Sigmoid colon (tissue), 7 donors: ENCODE results near the gene NFATC1. TPM values are rescaled to one million over a fixed set of nuclear protein-coding genes. Genes with fewer than 3 reads are reported as not detected.

Experiments
- DNase-seq: peaks from one replicate; pipeline ENCODE4 v3.0.0-alpha.2; 2019
- H3K27ac ChIP-seq, 4 donors: fragments of 200-600 bp; sonication (generic); one replicate each; pipeline ENCODE4 v1.5.1; 2016 to 2019; ENCODE audit warnings: mild to moderate bottlenecking in 1 of 4
- H3K27me3 ChIP-seq, 3 donors: fragments of 200-600 bp; sonication (generic); one replicate each; pipeline ENCODE4 v1.5.1; 2019; ENCODE audit warnings: mild to moderate bottlenecking in 1 of 3
- H3K36me3 ChIP-seq, 4 donors: fragments of 200-600 bp; sonication (generic); one replicate each; pipeline ENCODE4 v1.5.1; 2016 to 2019
- H3K4me1 ChIP-seq, 4 donors: fragments of 200-600 bp; sonication (generic); one replicate each; pipeline ENCODE4 v1.5.1; 2017 to 2019
- H3K4me3 ChIP-seq, 4 donors: fragments of 200-600 bp; sonication (generic); one replicate each; pipeline ENCODE4 v1.5.1; 2017 to 2019; ENCODE audit warnings: mild to moderate bottlenecking in 2 of 4, moderate library complexity in 1 of 4
- H3K9me3 ChIP-seq, 4 donors: fragments of 200-600 bp in 3 of 4; sonication (generic) in 3 of 4; one replicate each; pipeline versions ENCODE4 v1.5.1 to v1.6.1; 2013 to 2019
- EP300 ChIP-seq, 4 donors: sonication (generic); formaldehyde crosslinking; IDR thresholded peaks; one replicate each; pipeline ENCODE4 v1.6.1; 2017; ENCODE audit warnings: antibody characterized with exemption in 4 of 4
- POLR2A ChIP-seq, 2 donors: fragments of 450-650 bp; IDR thresholded peaks; one replicate each; pipeline ENCODE4 v1.6.1; 2016; ENCODE audit warnings: antibody characterized with exemption in 2 of 2, mild to moderate bottlenecking in 2 of 2, moderate library complexity in 2 of 2
- POLR2AphosphoS5 ChIP-seq, 4 donors: sonication (generic); formaldehyde crosslinking; IDR thresholded peaks; one replicate each; pipeline ENCODE4 v1.6.1; 2017; ENCODE audit warnings: antibody characterized with exemption in 4 of 4
- WGBS, 2 donors: extraction: QIAGEN DNeasy Blood & Tissue Kit; methylation state at CpG; one replicate each; pipeline ENCODE4 v1.1.7; 2013; 5-methylcytosine and 5-hydroxymethylcytosine counted together
- intact Hi-C: fragments of 100-400 bp; cut with DNase I; formaldehyde crosslinking; loops from one replicate; pipeline ENCODE4 v1.15.1; 2023
- polyA plus RNA-seq, 3 donors: library from polyadenylated mRNA; stranded (reverse); fragments of 200-250 nt; gene quantifications; one replicate each; pipeline ENCODE4 v1.2.3, GENCODE V29; 2013
- total RNA-seq, 4 donors: library from RNA; depleted of rRNA; stranded (reverse); fragments of >200 nt; gene quantifications; one replicate each; pipeline ENCODE4 v1.1.0, GENCODE V29; 2016
- TF ChIP-seq, protein P1 (sequence below), 4 experiments: fragments of 450-650 bp in 3 of 4; fragments of 200-600 bp in 1 of 4; IDR thresholded peaks; one replicate each; pipeline ENCODE4 v1.5.1; 2016 to 2019; ENCODE audit warnings: antibody characterized with exemption in 4 of 4, mild to moderate bottlenecking in 3 of 4, moderate library complexity in 2 of 4
- donor health status: healthy with polysubstance abuse.
- donor health status: Bipolar disorder and iron deficiency.
- donor health status: healthy.

The NFATC1 gene
- total and polyA plus RNA-seq, 7 donors = 1.6 to 13.8 (median 10.7) TPM

DNA sequence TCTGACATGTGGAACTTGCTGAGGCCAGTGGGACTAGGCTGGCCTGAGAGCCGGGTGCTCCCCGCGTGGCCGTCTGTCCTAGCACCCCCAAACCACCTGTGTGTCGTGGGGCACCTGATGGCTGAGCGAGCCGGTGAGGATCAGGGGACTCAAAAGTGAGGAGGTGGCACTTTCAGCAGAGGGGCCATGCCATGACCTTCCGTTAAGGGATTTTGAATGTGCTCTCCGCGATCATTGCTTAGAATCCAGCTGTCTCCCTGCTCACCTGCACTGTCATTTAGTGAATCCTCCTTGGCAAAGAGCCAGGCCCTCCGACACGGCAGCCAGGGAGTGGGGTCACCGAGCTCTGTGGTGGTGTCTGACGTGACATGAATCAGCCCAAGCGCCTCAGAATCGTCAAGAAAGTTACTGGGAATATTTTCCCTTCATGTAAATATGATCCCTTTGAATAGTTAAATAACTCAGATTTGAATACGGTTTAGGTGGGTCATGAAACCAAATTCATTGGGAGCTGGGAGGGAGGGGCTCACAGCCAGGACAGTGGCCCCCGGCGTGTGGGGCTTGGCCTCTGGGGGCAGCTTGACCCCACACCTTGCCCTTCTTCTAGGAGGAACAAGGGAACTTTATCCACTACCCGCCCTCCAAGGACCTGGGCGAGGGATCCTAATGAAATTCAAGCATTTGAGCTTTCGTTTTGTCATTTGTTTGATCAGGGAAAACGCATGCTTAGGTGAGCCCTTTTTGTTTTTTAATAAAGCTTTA is 9.5 kb downstream of the NFATC1 start:
- Histone ChIP-seq H3K4me1 (peaks cover 0 to 53% (median 41%) of the 10 kb centered on the region in 4 donors), H3K4me3 (no peak overlapping the region), H3K36me3 (peaks cover 0 to under 1% (median 0%) of the 10 kb centered on the region in 4 donors), H3K27me3 (no peaks in the 10 kb centered on the region), H3K27ac (peak overlapping the region; percentile 48 to 87 (median 70)), H3K9me3 (no peaks in the 10 kb centered on the region)
- WGBS, 2 donors = 62 to 72% methylated on average over 23 of the region's 23 CpGs
- TF ChIP-seq EP300 (IDR thresholded peaks at IDR 0.05) (no peak), POLR2A (IDR thresholded peaks at IDR 0.05) (no peak), POLR2AphosphoS5 (IDR thresholded peaks at IDR 0.05) (no peak)
- TF ChIP-seq, protein P1, sequence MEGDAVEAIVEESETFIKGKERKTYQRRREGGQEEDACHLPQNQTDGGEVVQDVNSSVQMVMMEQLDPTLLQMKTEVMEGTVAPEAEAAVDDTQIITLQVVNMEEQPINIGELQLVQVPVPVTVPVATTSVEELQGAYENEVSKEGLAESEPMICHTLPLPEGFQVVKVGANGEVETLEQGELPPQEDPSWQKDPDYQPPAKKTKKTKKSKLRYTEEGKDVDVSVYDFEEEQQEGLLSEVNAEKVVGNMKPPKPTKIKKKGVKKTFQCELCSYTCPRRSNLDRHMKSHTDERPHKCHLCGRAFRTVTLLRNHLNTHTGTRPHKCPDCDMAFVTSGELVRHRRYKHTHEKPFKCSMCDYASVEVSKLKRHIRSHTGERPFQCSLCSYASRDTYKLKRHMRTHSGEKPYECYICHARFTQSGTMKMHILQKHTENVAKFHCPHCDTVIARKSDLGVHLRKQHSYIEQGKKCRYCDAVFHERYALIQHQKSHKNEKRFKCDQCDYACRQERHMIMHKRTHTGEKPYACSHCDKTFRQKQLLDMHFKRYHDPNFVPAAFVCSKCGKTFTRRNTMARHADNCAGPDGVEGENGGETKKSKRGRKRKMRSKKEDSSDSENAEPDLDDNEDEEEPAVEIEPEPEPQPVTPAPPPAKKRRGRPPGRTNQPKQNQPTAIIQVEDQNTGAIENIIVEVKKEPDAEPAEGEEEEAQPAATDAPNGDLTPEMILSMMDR (IDR thresholded peaks at IDR 0.05) = no peak
- intact Hi-C loops = no loop called here
- no peak for DNase-seq

DNA sequence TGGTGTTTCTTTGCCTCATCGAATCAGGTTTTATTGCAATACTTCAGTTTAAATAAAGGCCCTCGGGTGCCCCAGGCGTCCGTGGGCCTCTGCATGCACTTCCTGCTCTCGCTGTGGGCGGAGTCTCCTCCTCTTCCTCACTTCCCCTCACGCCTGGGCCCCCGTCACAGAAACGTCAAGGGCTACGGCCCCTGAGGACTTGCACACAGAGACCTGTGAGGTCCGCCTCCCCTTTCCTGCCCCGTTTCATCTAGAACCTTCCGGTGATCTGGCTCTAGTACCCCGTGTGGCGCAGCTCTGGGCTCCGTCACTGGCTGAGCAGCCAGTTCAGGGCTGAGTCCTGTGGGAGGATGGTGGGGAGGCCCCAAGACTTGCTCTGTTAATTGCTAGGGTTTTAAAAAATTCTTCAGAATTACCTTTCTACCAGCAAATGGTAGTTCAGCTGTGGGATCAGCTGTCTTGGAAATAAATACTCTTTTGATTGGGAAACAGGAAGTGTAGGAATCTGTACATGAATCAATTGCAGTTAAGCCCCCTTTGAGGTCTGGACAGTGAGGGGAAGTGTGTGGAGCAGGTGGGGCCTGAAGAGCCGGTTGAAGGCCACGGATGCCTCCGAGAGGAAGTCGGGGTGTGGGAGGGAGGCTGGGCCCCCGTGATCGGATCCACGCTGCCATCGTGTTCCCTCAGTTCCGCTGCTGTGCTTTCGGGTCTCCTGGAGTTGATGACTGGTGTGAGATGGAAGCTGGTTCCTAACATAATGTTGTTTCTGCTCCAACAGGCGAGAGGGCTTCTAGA is 10.2 kb downstream of the NFATC1 start:
- Histone ChIP-seq H3K4me1 (peaks cover 0 to 48% (median 40%) of the 10 kb centered on the region in 4 donors), H3K9me3 (no peaks in the 10 kb centered on the region), H3K27me3 (no peaks in the 10 kb centered on the region), H3K36me3 (peaks cover 5 to 8% (median 6%) of the 10 kb centered on the region in 4 donors), H3K4me3 (no peak overlapping the region), H3K27ac (peak overlapping the region in 3 of 4 donors; percentile 39 to 64 (median 48))
- 46 to 60% methylated on average over 27 of the region's 27 CpGs for WGBS, 2 donors
- TF ChIP-seq POLR2AphosphoS5 (IDR thresholded peaks at IDR 0.05) = peak in 2 of 4 donors; percentile 10 to 47
- TF ChIP-seq, protein P1 (IDR thresholded peaks at IDR 0.05) = no peak
- intact Hi-C loops = no loop called here
- no peak for DNase-seq

DNA sequence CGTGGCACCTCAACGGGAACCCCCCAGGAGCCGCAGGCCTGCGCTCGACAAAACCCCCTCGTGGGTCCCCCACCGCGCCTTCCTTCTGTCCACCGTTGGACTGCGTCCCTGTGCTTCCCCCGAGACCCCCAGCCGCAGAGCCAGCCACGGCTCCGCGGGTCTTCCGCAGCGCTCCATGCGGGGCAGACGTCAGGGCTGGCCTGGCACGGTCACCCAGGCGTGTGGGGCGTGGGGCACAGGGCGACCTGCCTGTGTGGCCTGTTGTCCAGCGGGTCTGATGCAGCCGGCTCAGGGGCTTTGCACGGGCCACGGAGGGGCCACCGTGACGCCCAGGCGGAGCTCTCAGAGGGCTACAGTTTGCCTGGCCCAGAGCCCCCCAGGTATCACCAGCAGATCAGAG is 11.0 kb downstream of the NFATC1 start:
- intact Hi-C loops = no loop called here
- H3K4me1 ChIP-seq = peaks cover 0 to 40% (median 33%) of the 10 kb centered on the region in 4 donors
- H3K4me3 ChIP-seq = no peak overlapping the region
- 96% methylated on average over 30 of the region's 30 CpGs for WGBS, 2 donors
- H3K27me3 ChIP-seq = no peaks in the 10 kb centered on the region
- no peaks in the 10 kb centered on the region for H3K9me3 ChIP-seq
- H3K27ac ChIP-seq = peak overlapping the region in 2 of 4 donors; percentile 48 to 64
- peaks cover 7 to 16% (median 12%) of the 10 kb centered on the region in 4 donors for H3K36me3 ChIP-seq
- TF ChIP-seq POLR2A (IDR thresholded peaks at IDR 0.05) (no peak), EP300 (IDR thresholded peaks at IDR 0.05) (no peak), POLR2AphosphoS5 (IDR thresholded peaks at IDR 0.05) (no peak)
- TF ChIP-seq, protein P1 (IDR thresholded peaks at IDR 0.05) = no peak
- DNase-seq = no peak

DNA sequence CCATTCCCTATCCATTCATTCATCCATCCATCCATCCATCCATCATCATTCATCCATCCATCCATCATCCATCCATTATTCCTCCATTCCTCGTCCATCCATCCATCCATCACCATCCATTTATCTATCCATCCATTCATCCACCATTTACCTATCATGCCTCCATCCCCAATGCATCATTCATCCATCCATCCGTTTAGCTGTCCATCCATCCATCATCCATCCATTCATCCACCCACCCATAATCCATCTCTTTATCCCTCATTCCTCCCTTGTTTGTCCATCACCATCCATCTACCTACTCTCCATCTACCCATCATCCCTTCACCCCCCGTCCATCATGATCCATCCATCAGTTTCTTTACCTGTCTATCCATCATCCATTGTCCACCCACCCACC is 13.6 kb downstream of the NFATC1 start:
- Histone ChIP-seq H3K4me3 (no peak overlapping the region), H3K27me3 (no peaks in the 10 kb centered on the region), H3K27ac (no peak overlapping the region), H3K4me1 (peaks cover 0 to 14% (median 10%) of the 10 kb centered on the region in 4 donors), H3K36me3 (peaks cover 7 to 35% (median 15%) of the 10 kb centered on the region in 4 donors), H3K9me3 (no peaks in the 10 kb centered on the region)
- TF ChIP-seq POLR2A (IDR thresholded peaks at IDR 0.05) (no peak), EP300 (IDR thresholded peaks at IDR 0.05) (no peak), POLR2AphosphoS5 (IDR thresholded peaks at IDR 0.05) (no peak)
- TF ChIP-seq, protein P1 (IDR thresholded peaks at IDR 0.05) = no peak
- intact Hi-C loops = no loop called here
- whole genome bisulfite sequencing, 2 donors = 94% methylated on average over 3 of the region's 3 CpGs
- DNase-seq = no peak
